GM12878 (cell line): ENCODE data around the gene SNX32. TPM values are rescaled to one million over a fixed set of nuclear protein-coding genes. Genes with fewer than 3 reads are reported as not detected.

Source experiments
- ATAC-seq: fragments of 200-7000 bp; cut with Tn5 transposase; 3 replicates; pipeline ENCODE4 v1.9.1; 2020; ENCODE audit warnings: mild to moderate bottlenecking, moderate library complexity
- BruUV-seq: library from RNA; stranded (reverse); fragments of 400-500 nt; replicated peaks from 2 replicates; lab custom pipeline; 2021; lab: Mats Ljungman, UMichigan
- CTCF ChIA-PET: fragments of 300-600 bp; sonication (Branson Sonifier 250); formaldehyde crosslinking; extraction: SDS; loops from one replicate; lab custom pipeline; 2021; ENCODE audit warnings: inconsistent platforms; lab: Yijun Ruan, JAX
- POLR2A ChIA-PET: fragments of 350-600 bp; formaldehyde crosslinking; extraction: SDS; loops from one replicate; lab custom pipeline; 2021; ENCODE audit warnings: inconsistent platforms; lab: Charles Lee
- RAD21 ChIA-PET: fragments of 300-600 bp; sonication (Branson Sonifier 250); formaldehyde crosslinking; loops from one replicate; lab custom pipeline; 2023; ENCODE audit warnings: antibody characterized with exemption; ENCODE audit not compliant: unreplicated experiment; lab: Charles Lee
- SMC1A ChIA-PET: fragments of 300-600 bp; sonication (Branson Sonifier 250); formaldehyde crosslinking; loops from one replicate; lab custom pipeline; 2023; ENCODE audit not compliant: unreplicated experiment, uncharacterized antibody; lab: Charles Lee
- DNase-seq: peaks from one replicate; pipeline ENCODE4 v3.0.0-alpha.2; 2011; ENCODE audit warnings: low read depth, low spot score
- FAIRE-seq: peaks from 3 replicates; lab custom pipeline; 2011; peaks lifted over from hg19 to GRCh38; lab: Jason Lieb, UNC
- H2AFZ ChIP-seq: 2 replicates; pipeline ENCODE4 v1.6.0; 2011; ENCODE audit warnings: low read depth, low read length, control low read depth; ENCODE audit not compliant: control insufficient read depth
- H3K27ac ChIP-seq: 2 replicates; pipeline ENCODE4 v1.5.1; 2011; ENCODE audit warnings: control low read depth; ENCODE audit not compliant: control insufficient read depth, insufficient read depth
- H3K27me3 ChIP-seq, 2 experiments: replicated peaks in 1 of 2; 2 replicates each; pipeline versions ENCODE4 v1.6.0 to v1.6.1; 2011; ENCODE audit warnings: low read length in 1 of 2; ENCODE audit not compliant: control insufficient read depth in 2 of 2, insufficient read depth in 2 of 2
- H3K36me3 ChIP-seq, 2 experiments: 2 replicates each; pipeline ENCODE4 v1.5.1; 2011; ENCODE audit warnings: low read length in 1 of 2; ENCODE audit not compliant: control insufficient read depth in 2 of 2, insufficient read depth in 2 of 2
- H3K4me1 ChIP-seq: 2 replicates; pipeline ENCODE4 v1.6.1; 2011; ENCODE audit warnings: mild to moderate bottlenecking, low read length, moderate library complexity, mixed read lengths; ENCODE audit not compliant: control insufficient read depth, insufficient read depth
- H3K4me2 ChIP-seq: 2 replicates; pipeline ENCODE4 v1.6.0; 2011; ENCODE audit warnings: control low read depth; ENCODE audit not compliant: control insufficient read depth, insufficient read depth
- H3K4me3 ChIP-seq: fragments of 200-600 bp; sonication (generic); 2 replicates; pipeline ENCODE4 v1.5.1; 2016
- H3K79me2 ChIP-seq: 2 replicates; pipeline ENCODE4 v1.6.0; 2011; ENCODE audit warnings: low read length; ENCODE audit not compliant: control insufficient read depth, insufficient read depth
- H3K9ac ChIP-seq: 2 replicates; pipeline ENCODE4 v1.8.0; 2011; ENCODE audit warnings: low read length, control low read depth, mixed read lengths; ENCODE audit not compliant: control insufficient read depth, insufficient read depth
- H3K9me3 ChIP-seq: replicated peaks from 3 replicates; pipeline ENCODE4 v1.5.1; 2011; ENCODE audit warnings: mild to moderate bottlenecking, low read length; ENCODE audit not compliant: control insufficient read depth, insufficient read depth
- H4K20me1 ChIP-seq: 2 replicates; pipeline ENCODE4 v1.6.0; 2011; ENCODE audit not compliant: control insufficient read depth, insufficient read depth
- ATF2 ChIP-seq: IDR thresholded peaks from 2 replicates; pipeline ENCODE4 v1.6.1; 2012; ENCODE audit warnings: low read length, inconsistent platforms
- CHD1 ChIP-seq: IDR thresholded peaks from 2 replicates; pipeline ENCODE4 v1.6.1; 2012; ENCODE audit warnings: low read depth, low read length, improper control_type of control experiment
- PAX5 ChIP-seq: IDR thresholded peaks from 2 replicates; pipeline ENCODE4 v1.6.1; 2011; ENCODE audit warnings: low read depth, low read length, borderline replicate concordance
- SRF ChIP-seq, 2 experiments: IDR thresholded peaks; 2 replicates each; pipeline ENCODE4 v1.6.1; 2011; ENCODE audit warnings: low read depth in 2 of 2, low read length in 2 of 2, mild to moderate bottlenecking in 1 of 2, moderate library complexity in 1 of 2
- WGBS: methylation state at CpG from one replicate; pipeline ENCODE4 v1.1.6; 2016; ENCODE audit warnings: low lambda C conversion rate; ENCODE audit not compliant: insufficient replicate concordance, insufficient coverage; ENCODE audit errors: missing lambda C conversion rate; 5-methylcytosine and 5-hydroxymethylcytosine counted together
- in situ Hi-C: fragments of 300-500 bp; cut with MboI; formaldehyde crosslinking; loops from 9 replicates; pipeline ENCODE4 v1.14.3; 2018; ENCODE audit warnings: mixed read lengths
- intact Hi-C: fragments of 100-400 bp; cut with micrococcal nuclease; formaldehyde crosslinking; loops from one replicate; pipeline ENCODE4 v1.14.2; 2022; ENCODE audit not compliant: unreplicated experiment
- polyA plus RNA-seq, 11 experiments: library from polyadenylated mRNA; depleted of rRNA in 4 of 11; unstranded in 6 of 11; stranded (reverse) in 5 of 11; fragments of >200 nt; fragmentation: Nextera tagmentation in 4 of 11; fragmentation: Illumina TruSeq in 1 of 11; extraction: Ambion mirVana in 4 of 11; extraction: Trizol in 1 of 11; gene quantifications; 1 replicate in 1 of 11; 2 replicates in 10 of 11; pipeline versions ENCODE4 v1.2.1 to v1.2.3, GENCODE V29; 2011 to 2016; ENCODE audit warnings: inconsistent platforms in 2 of 11, missing spikeins in 2 of 11, low read depth in 1 of 11
- total RNA-seq, 4 experiments: library from RNA; depleted of rRNA in 3 of 4; stranded (reverse); fragments of >200 nt in 3 of 4; fragmentation: Illumina TruSeq in 1 of 4; extraction: Trizol in 1 of 4; gene quantifications; 2 replicates each; pipeline versions ENCODE4 v1.2.1 to v1.2.3, GENCODE V29; 2013 to 2021

The SNX32 gene
- total and polyA plus RNA-seq, 10 of the 15 experiments (the other 5 are each of a cell fraction or from before 2014, with no cell fraction given): 0.04 to 1.5 (median 0.11) TPM; not detected in 1

GRCh38 chr11:65793625-65794400 is 40.0 kb upstream of the SNX32 start:
- Histone ChIP-seq H3K9me3 (no peaks in the 10 kb centered on the region), H3K79me2 (no peaks in the 10 kb centered on the region), H3K27ac (no peak overlapping the region), H3K4me2 (no peak overlapping the region), H4K20me1 (no peaks in the 10 kb centered on the region), H3K4me1 (peaks cover 17% of the 10 kb centered on the region), H3K4me3 (no peak overlapping the region), H3K36me3 (no peaks in the 10 kb centered on the region), H3K9ac (no peak overlapping the region), H2AFZ (no peak overlapping the region), H3K27me3 (no peaks in the 10 kb centered on the region)
- ChIA-PET SMC1A (interaction anchor here (1.1 kb wide), 1 partner anchor 19 kb away, joined by 3 read pairs; no protein-coding TSS in a partner anchor), RAD21 (interaction anchor here (1.8 kb wide), 1 partner anchor 14 kb away, joined by 5 read pairs; the partner anchor contains the start of gene AP5B1), CTCF (interaction anchor here (1.0 to 2.6 kb wide), 3 partner anchors 9 to 14 kb away, joined by 3 to 13 read pairs (median 5); no protein-coding TSS in a partner anchor), POLR2A (interaction anchor here (1.0 to 1.1 kb wide), 2 partner anchors 8 to 15 kb away, joined by 3 read pairs; no protein-coding TSS in a partner anchor)
- FAIRE-seq (no peak), ATAC-seq (no peak), DNase-seq (no peak)
- in situ Hi-C loops: no loop called here
- BruUV-seq: no TSS peak
- WGBS: 89% methylated on average over 28 of the region's 29 CpGs
- intact Hi-C loops: no loop called here
- no peak for TF ChIP-seq PAX5

GRCh38 chr11:65794570-65795510 is 38.9 kb upstream of the SNX32 start:
- BruUV-seq: no TSS peak
- Histone ChIP-seq H3K79me2 (no peaks in the 10 kb centered on the region), H4K20me1 (no peaks in the 10 kb centered on the region), H3K36me3 (no peaks in the 10 kb centered on the region), H3K27ac (no peak overlapping the region), H3K27me3 (no peaks in the 10 kb centered on the region)
- RAD21 ChIA-PET: no interaction called here
- ATAC-seq: no peak
- SMC1A ChIA-PET: no interaction called here
- intact Hi-C loops: no loop called here
- no peak for DNase-seq
- no peak for TF ChIP-seq CHD1
- no peak for TF ChIP-seq ATF2
- 0 out of 4 replicates have a peak, but pooled peaks of 1 of the 2 experiments have one; percentile 15 for TF ChIP-seq SRF (IDR thresholded peaks at IDR 0.05; ENCODE audit: low read depth in 2 of 2, low read length in 2 of 2)
- TF ChIP-seq, all 136 proteins: peak for 1
- H3K4me2 ChIP-seq: no peak overlapping the region
- H3K4me3 ChIP-seq: no peak overlapping the region
- H3K9ac ChIP-seq: no peak overlapping the region
- no peak overlapping the region for H2AFZ ChIP-seq
- POLR2A ChIA-PET: interaction anchor here (1.0 kb wide), 1 partner anchor 16 kb away, joined by 3 read pairs; no protein-coding TSS in a partner anchor
- no peak for FAIRE-seq
- H3K9me3 ChIP-seq: no peaks in the 10 kb centered on the region
- CTCF ChIA-PET: interaction anchor here (1.3 to 2.1 kb wide), 2 partner anchors 15 kb away, joined by 5 read pairs; no protein-coding TSS in a partner anchor
- 69% methylated on average over 40 of the region's 42 CpGs for WGBS
- in situ Hi-C loops: no loop called here
- peaks cover 13% of the 10 kb centered on the region for H3K4me1 ChIP-seq
